Activated CD8-positive, alpha-beta T cell treated with anti-CD3 and anti-CD28 coated beads, Interleukin-2, amount 10 ng/mL, durations not matched to agents 7 days and 5 days (primary cell): ENCODE measurements around the gene SSH2. TPM values are rescaled to one million over a fixed set of nuclear protein-coding genes. Genes with fewer than 3 reads are reported as not detected.

ENCODE experiments used
- ATAC-seq: fragments of 150-1000 bp; cut with Tn5 transposase; one replicate; pipeline ENCODE4 v1.10.0; 2021; ENCODE audit warnings: moderate library complexity
- CTCF ChIA-PET: fragments of 350-600 bp; sonication (Branson Sonifier 250); formaldehyde crosslinking; loops from one replicate; lab custom pipeline; 2021; ENCODE audit warnings: antibody characterized with exemption; lab: Charles Lee
- POLR2A ChIA-PET: fragments of 350-600 bp; sonication (Branson Sonifier 250); formaldehyde crosslinking; loops from one replicate; lab custom pipeline; 2021; ENCODE audit warnings: antibody characterized with exemption; lab: Charles Lee
- DNase-seq: peaks from one replicate; pipeline ENCODE4 v3.0.0-alpha.2; 2020
- H3K27ac Mint-ChIP-seq: one replicate; pipeline ENCODE4 v1.8.0; 2021; ENCODE audit warnings: mild to moderate bottlenecking, mixed read lengths
- H3K27me3 Mint-ChIP-seq: one replicate; pipeline ENCODE4 v1.8.0; 2021; ENCODE audit warnings: low read depth, mixed read lengths
- H3K36me3 Mint-ChIP-seq: one replicate; pipeline ENCODE4 v1.8.0; 2021; ENCODE audit warnings: low read depth, mixed read lengths
- H3K4me1 Mint-ChIP-seq: one replicate; pipeline ENCODE4 v1.8.0; 2021; ENCODE audit warnings: low read depth, mixed read lengths
- H3K4me3 Mint-ChIP-seq: one replicate; pipeline ENCODE4 v1.8.0; 2021; ENCODE audit warnings: mild to moderate bottlenecking, mixed read lengths
- H3K9me3 Mint-ChIP-seq: one replicate; pipeline ENCODE4 v1.8.0; 2022; ENCODE audit warnings: mixed read lengths; ENCODE audit not compliant: insufficient read depth
- total RNA-seq, 2 experiments: library from RNA; stranded (reverse); gene quantifications; one replicate each; pipeline ENCODE4 v1.2.3, GENCODE V29; 2021

SSH2 gene
- total RNA-seq, 2 experiments from 2014 or later: 73.5 to 79.6 TPM

GRCh38 chr17:29714146-29714545 is 215.9 kb downstream of the SSH2 start:
- no peaks in the 10 kb centered on the region for H3K27me3 Mint-ChIP-seq
- H3K27ac Mint-ChIP-seq: peak overlapping the region; percentile 45
- H3K4me1 Mint-ChIP-seq: peaks cover 34% of the 10 kb centered on the region
- no peaks in the 10 kb centered on the region for H3K9me3 Mint-ChIP-seq
- POLR2A ChIA-PET: no interaction called here
- no peak for ATAC-seq
- no peak overlapping the region for H3K4me3 Mint-ChIP-seq
- DNase-seq: no peak
- peaks cover 62% of the 10 kb centered on the region for H3K36me3 Mint-ChIP-seq
- CTCF ChIA-PET: interaction anchor here (1.2 to 1.3 kb wide), 2 partner anchors 8 to 75 kb away, joined by 3 to 5 read pairs; no protein-coding TSS in a partner anchor

GRCh38 chr17:29713626-29714025 is 216.4 kb downstream of the SSH2 start:
- Mint-ChIP-seq H3K9me3 (no peaks in the 10 kb centered on the region), H3K4me3 (no peak overlapping the region), H3K36me3 (peaks cover 57% of the 10 kb centered on the region), H3K27me3 (no peaks in the 10 kb centered on the region), H3K4me1 (peaks cover 34% of the 10 kb centered on the region), H3K27ac (peak overlapping the region; percentile 62)
- ATAC-seq (no peak), DNase-seq (no peak)
- ChIA-PET CTCF (interaction anchor here (1.2 to 2.8 kb wide), 3 partner anchors 9 to 95 kb away, joined by 3 to 12 read pairs (median 5); no protein-coding TSS in a partner anchor), POLR2A (no interaction called here)

GRCh38 chr17:29711588-29712385 is 218.2 kb downstream of the SSH2 start:
- CTCF ChIA-PET: interaction anchor here (1.3 to 2.8 kb wide), 3 partner anchors 11 to 93 kb away, joined by 4 to 12 read pairs (median 6); no protein-coding TSS in a partner anchor
- ATAC-seq: no peak

GRCh38 chr17:29710891-29711418 is 219.1 kb downstream of the SSH2 start:
- Mint-ChIP-seq H3K27ac (no peak overlapping the region), H3K4me3 (no peak overlapping the region), H3K9me3 (no peaks in the 10 kb centered on the region), H3K27me3 (no peaks in the 10 kb centered on the region), H3K36me3 (peaks cover 41% of the 10 kb centered on the region), H3K4me1 (peaks cover 48% of the 10 kb centered on the region)
- CTCF ChIA-PET: interaction anchor here (1.3 to 2.8 kb wide), 3 partner anchors 12 to 93 kb away, joined by 4 to 12 read pairs (median 6); no protein-coding TSS in a partner anchor
- ATAC-seq: no peak
- POLR2A ChIA-PET: interaction anchor here (1.8 kb wide), 1 partner anchor 12 kb away, joined by 7 read pairs; no protein-coding TSS in a partner anchor
- DNase-seq: no peak

More at GRCh38 chr17:29711588-29712385, 218.2 kb downstream of the SSH2 start:
- Mint-ChIP-seq H3K27ac (peak overlapping the region; percentile 20), H3K36me3 (peaks cover 46% of the 10 kb centered on the region), H3K27me3 (no peaks in the 10 kb centered on the region), H3K4me3 (no peak overlapping the region), H3K4me1 (peaks cover 45% of the 10 kb centered on the region), H3K9me3 (no peaks in the 10 kb centered on the region)
- DNase-seq: no peak
- POLR2A ChIA-PET: interaction anchor here (0.9 to 1.8 kb wide), 2 partner anchors 11 to 12 kb away, joined by 3 to 7 read pairs; no protein-coding TSS in a partner anchor

GRCh38 chr17:29710520-29710884 is 219.5 kb downstream of the SSH2 start:
- ChIA-PET CTCF (interaction anchor here (1.3 kb wide), 1 partner anchor 66 kb away, joined by 4 read pairs; no protein-coding TSS in a partner anchor), POLR2A (no interaction called here)
- no peak for ATAC-seq
- Mint-ChIP-seq H3K27ac (no peak overlapping the region), H3K36me3 (peaks cover 38% of the 10 kb centered on the region), H3K9me3 (no peaks in the 10 kb centered on the region), H3K27me3 (no peaks in the 10 kb centered on the region), H3K4me1 (peaks cover 47% of the 10 kb centered on the region), H3K4me3 (no peak overlapping the region)
- no peak for DNase-seq

- no peak for ATAC-seq
- H3K27ac Mint-ChIP-seq: no peak overlapping the region
- H3K27me3 Mint-ChIP-seq: no peaks in the 10 kb centered on the region
- peaks cover 51% of the 10 kb centered on the region for H3K4me1 Mint-ChIP-seq
- no peaks in the 10 kb centered on the region for H3K9me3 Mint-ChIP-seq
- POLR2A ChIA-PET: no interaction called here
- CTCF ChIA-PET: interaction anchor here (1.2 kb wide), 1 partner anchor 92 kb away, joined by 3 read pairs; no protein-coding TSS in a partner anchor
- H3K4me3 Mint-ChIP-seq: no peak overlapping the region
- H3K36me3 Mint-ChIP-seq: peaks cover 40% of the 10 kb centered on the region
- DNase-seq: no peak
Measured at GRCh38 chr17:29709866-29710519, 220.0 kb downstream of the SSH2 start.

GRCh38 chr17:29707212-29707571 is 222.8 kb downstream of the SSH2 start:
- ChIA-PET POLR2A (interaction anchor here (0.8 to 4.8 kb wide), 4 partner anchors 16 to 484 kb away, joined by 3 to 36 read pairs (median 14); no protein-coding TSS in a partner anchor), CTCF (interaction anchor here (0.8 to 6.4 kb wide), 8 partner anchors 9 to 224 kb away, joined by 3 to 39 read pairs (median 5); partner anchors contain the start of gene ABHD15)
- peak overlapping the region; percentile 81 for H3K4me3 Mint-ChIP-seq
- peaks cover 38% of the 10 kb centered on the region for H3K36me3 Mint-ChIP-seq
- ATAC-seq (peak; percentile 1), DNase-seq (no peak)
- H3K9me3 Mint-ChIP-seq: no peaks in the 10 kb centered on the region
- H3K4me1 Mint-ChIP-seq: peaks cover 49% of the 10 kb centered on the region
- H3K27me3 Mint-ChIP-seq: no peaks in the 10 kb centered on the region
- H3K27ac Mint-ChIP-seq: peak overlapping the region; percentile 99

- H3K9me3 Mint-ChIP-seq: no peaks in the 10 kb centered on the region
- H3K27me3 Mint-ChIP-seq: no peaks in the 10 kb centered on the region
Measured at GRCh38 chr17:29706045-29706431, 224.0 kb downstream of the SSH2 start.

GRCh38 chr17:29705386-29705785 is 224.6 kb downstream of the SSH2 start:
- ATAC-seq (no peak), DNase-seq (no peak)
- Mint-ChIP-seq H3K4me3 (peak overlapping the region; percentile 54), H3K27me3 (no peaks in the 10 kb centered on the region), H3K27ac (peak overlapping the region; percentile 91), H3K4me1 (peaks cover 42% of the 10 kb centered on the region), H3K36me3 (peaks cover 27% of the 10 kb centered on the region), H3K9me3 (no peaks in the 10 kb centered on the region)
- ChIA-PET CTCF (interaction anchor here (0.8 to 6.4 kb wide), 12 partner anchors 13 to 88 kb away, joined by 3 to 39 read pairs (median 4); no protein-coding TSS in a partner anchor), POLR2A (interaction anchor here (1.5 to 4.8 kb wide), 5 partner anchors 17 to 225 kb away, joined by 6 to 36 read pairs (median 14); partner anchors contain the start of gene SSH2)

More at GRCh38 chr17:29706045-29706431, 224.0 kb downstream of the SSH2 start:
- ATAC-seq: no peak
- H3K36me3 Mint-ChIP-seq: peaks cover 31% of the 10 kb centered on the region
- H3K4me3 Mint-ChIP-seq: peak overlapping the region; percentile 81
- ChIA-PET POLR2A (interaction anchor here (0.6 to 4.8 kb wide), 6 partner anchors 17 to 224 kb away, joined by 3 to 36 read pairs (median 11); partner anchors contain the start of gene SSH2), CTCF (interaction anchor here (0.8 to 6.4 kb wide), 11 partner anchors 14 to 89 kb away, joined by 3 to 39 read pairs (median 4); no protein-coding TSS in a partner anchor)
- H3K4me1 Mint-ChIP-seq: peaks cover 45% of the 10 kb centered on the region
- H3K27ac Mint-ChIP-seq: peak overlapping the region; percentile 99
- no peak for DNase-seq

GRCh38 chr17:29699283-29699682 is 230.7 kb downstream of the SSH2 start:
- Mint-ChIP-seq H3K4me3 (no peak overlapping the region), H3K4me1 (peaks cover 14% of the 10 kb centered on the region), H3K9me3 (no peaks in the 10 kb centered on the region), H3K36me3 (peaks cover 43% of the 10 kb centered on the region), H3K27ac (peak overlapping the region; percentile 5), H3K27me3 (no peaks in the 10 kb centered on the region)
- POLR2A ChIA-PET: interaction anchor here (1.0 to 1.4 kb wide), 2 partner anchors 13 to 61 kb away, joined by 3 to 7 read pairs; no protein-coding TSS in a partner anchor
- no peak for ATAC-seq
- no peak for DNase-seq
- CTCF ChIA-PET: interaction anchor here (0.8 to 2.1 kb wide), 11 partner anchors 8 to 329 kb away, joined by 3 to 13 read pairs (median 4); no protein-coding TSS in a partner anchor
